ENCODE measurements around the gene MKI67.

Gene MKI67

GRCh38 chr10:128067691-128068397 is 58.4 kb downstream of the MKI67 start:
- no peak overlapping the region for H3K4me3 ChIP-seq (ENCODE audit: low read depth, low read length)
- TF ChIP-seq CTCF (IDR thresholded peaks at IDR 0.05; ENCODE audit: low read depth, low read length) = no peak

GRCh38 chr10:128066870-128067382 is 59.3 kb downstream of the MKI67 start:
- H3K4me3 ChIP-seq (ENCODE audit: low read depth, low read length) = no peak overlapping the region
- TF ChIP-seq CTCF (IDR thresholded peaks at IDR 0.05; ENCODE audit: low read depth, low read length) = no peak

- TF ChIP-seq CTCF (IDR thresholded peaks at IDR 0.05; ENCODE audit: low read depth, low read length) = no peak
- no peak overlapping the region for H3K4me3 ChIP-seq (ENCODE audit: low read depth, low read length)
Measured at GRCh38 chr10:128065881-128066534, 60.2 kb downstream of the MKI67 start.

GRCh38 chr10:128064970-128065580 is 61.1 kb downstream of the MKI67 start:
- H3K4me3 ChIP-seq (ENCODE audit: low read depth, low read length) = no peak overlapping the region
- TF ChIP-seq CTCF (IDR thresholded peaks at IDR 0.05; ENCODE audit: low read depth, low read length) = no peak

GRCh38 chr10:128064108-128064969 is 61.9 kb downstream of the MKI67 start:
- no peak overlapping the region for H3K4me3 ChIP-seq (ENCODE audit: low read depth, low read length)

GRCh38 chr10:128063736-128064107 is 62.5 kb downstream of the MKI67 start:
- H3K4me3 ChIP-seq (ENCODE audit: low read depth, low read length) = no peak overlapping the region
- TF ChIP-seq CTCF (IDR thresholded peaks at IDR 0.05; ENCODE audit: low read depth, low read length) = no peak

More at GRCh38 chr10:128064108-128064969, 61.9 kb downstream of the MKI67 start:
- TF ChIP-seq CTCF (IDR thresholded peaks at IDR 0.05; ENCODE audit: low read depth, low read length) = no peak

All from WI38 (cell line).